A549 (cell line): ENCODE measurements around the gene EGFLAM.

Source experiments
- NFE2L2 ChIP-seq: fragments of 150-350 bp; conservative IDR thresholded peaks from 2 replicates; pipeline ENCODE4 v1.6.1; 2014; ENCODE audit warnings: low read length
- RFX5 ChIP-seq: fragments of 450-650 bp; IDR thresholded peaks from 2 replicates; pipeline ENCODE4 v1.7.1; 2014; ENCODE audit warnings: antibody characterized with exemption, mild to moderate bottlenecking, moderate library complexity

DNA sequence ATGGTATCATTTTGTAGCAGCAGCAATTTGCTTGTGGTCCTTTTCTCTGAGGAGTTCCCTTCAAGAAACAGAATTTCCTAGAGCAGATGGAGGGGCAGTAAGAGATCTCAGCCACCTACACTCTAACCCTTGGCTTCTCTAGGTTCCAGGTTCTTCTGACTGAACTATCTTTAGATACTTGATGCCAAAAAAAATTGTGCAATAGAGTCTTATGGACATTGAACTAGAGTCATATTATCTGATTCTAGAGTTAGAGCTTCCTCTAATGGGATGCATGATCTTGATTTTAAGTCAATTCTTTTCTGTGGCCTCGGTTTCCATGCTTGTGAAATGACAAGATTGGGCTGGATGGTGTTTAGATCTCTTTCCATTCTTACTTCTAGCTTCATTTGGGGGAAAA lies 142.8 kb downstream of the EGFLAM start:
- TF ChIP-seq RFX5 (no peak), NFE2L2 (no peak)
